ENCODE data around the gene DPP10. TPM values are rescaled to one million over a fixed set of nuclear protein-coding genes. Genes with fewer than 3 reads are reported as not detected.

Gene DPP10
- total RNA-seq, 2 experiments from 2014 or later: not detected

DNA sequence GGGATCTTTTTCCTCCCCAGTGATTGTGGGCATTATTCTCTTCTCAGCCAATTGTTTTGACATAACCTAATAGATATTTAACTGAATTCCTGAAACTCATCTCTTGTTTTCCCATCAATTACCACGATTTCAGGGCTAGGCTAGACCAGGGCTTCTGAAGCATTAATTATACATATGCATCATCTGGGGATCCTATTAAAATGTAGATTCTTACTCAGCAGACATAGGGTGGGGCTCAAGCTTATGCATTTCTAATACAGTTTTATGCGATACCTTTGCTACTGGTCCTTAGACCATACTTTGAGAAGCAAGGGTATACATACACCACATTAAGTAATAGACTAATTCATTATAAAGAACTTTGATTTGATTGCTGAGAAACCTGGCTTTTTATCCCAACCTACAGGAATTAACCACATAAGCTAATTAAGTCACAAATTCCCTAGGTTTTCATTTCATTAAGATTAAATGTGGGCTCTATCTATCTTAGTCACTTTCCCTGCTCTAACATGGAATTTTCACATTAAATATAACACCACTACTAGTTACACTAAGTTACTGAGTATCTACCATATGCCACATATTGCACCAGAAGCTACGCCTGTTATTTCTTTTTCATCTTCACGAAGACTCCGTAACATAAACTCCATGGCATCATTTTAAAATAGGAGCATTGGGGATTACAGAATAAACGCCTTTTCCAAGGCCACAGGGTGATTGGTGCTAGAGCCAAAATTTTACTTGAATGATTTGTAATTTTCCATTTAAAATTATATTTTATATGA, 417.5 kb downstream of the DPP10 start:
- Mint-ChIP-seq H3K9me3 (ENCODE audit: low read depth) (peaks cover 5% of the 10 kb centered on the region), H3K36me3 (ENCODE audit: low read depth) (no peaks in the 10 kb centered on the region), H3K4me3 (no peak overlapping the region), H3K4me1 (no peaks in the 10 kb centered on the region), H3K27ac (no peak overlapping the region), H3K27me3 (no peaks in the 10 kb centered on the region)
- ChIA-PET POLR2A (no interaction called here), CTCF (interaction anchor here (0.8 kb wide), 1 partner anchor 364 kb away, joined by 3 read pairs; no protein-coding TSS in a partner anchor)
- DNase-seq (no peak), ATAC-seq (no peak)
- intact Hi-C loops (cut with DNase I, micrococcal nuclease): no loop called here

DNA sequence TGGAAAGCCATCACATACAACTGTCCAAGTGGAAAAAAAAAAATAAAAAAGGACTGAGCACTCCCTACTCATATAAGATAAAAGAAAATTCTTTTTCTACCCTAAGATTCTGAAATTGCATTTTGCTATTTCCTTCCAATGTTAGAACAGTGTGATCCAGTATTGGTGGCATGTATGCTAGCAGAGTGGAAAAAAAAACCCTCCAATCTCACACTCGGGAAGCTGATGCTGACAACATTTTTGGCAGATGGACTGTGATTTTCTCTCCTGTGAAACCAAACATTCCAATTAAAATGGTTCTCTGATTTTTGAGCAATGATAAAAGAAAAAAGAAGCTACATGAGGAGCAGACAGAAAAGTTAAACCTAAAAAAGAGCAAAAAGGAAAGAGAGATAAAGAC, 419.8 kb downstream of the DPP10 start:
- Mint-ChIP-seq H3K27ac (no peak overlapping the region), H3K4me1 (no peaks in the 10 kb centered on the region), H3K4me3 (no peak overlapping the region), H3K36me3 (ENCODE audit: low read depth) (no peaks in the 10 kb centered on the region), H3K9me3 (ENCODE audit: low read depth) (peaks cover 3% of the 10 kb centered on the region), H3K27me3 (no peaks in the 10 kb centered on the region)
- no peak for DNase-seq
- intact Hi-C loops (cut with DNase I, micrococcal nuclease): no loop called here
- POLR2A ChIA-PET: no interaction called here
- ATAC-seq: no peak
- CTCF ChIA-PET: no interaction called here

DNA sequence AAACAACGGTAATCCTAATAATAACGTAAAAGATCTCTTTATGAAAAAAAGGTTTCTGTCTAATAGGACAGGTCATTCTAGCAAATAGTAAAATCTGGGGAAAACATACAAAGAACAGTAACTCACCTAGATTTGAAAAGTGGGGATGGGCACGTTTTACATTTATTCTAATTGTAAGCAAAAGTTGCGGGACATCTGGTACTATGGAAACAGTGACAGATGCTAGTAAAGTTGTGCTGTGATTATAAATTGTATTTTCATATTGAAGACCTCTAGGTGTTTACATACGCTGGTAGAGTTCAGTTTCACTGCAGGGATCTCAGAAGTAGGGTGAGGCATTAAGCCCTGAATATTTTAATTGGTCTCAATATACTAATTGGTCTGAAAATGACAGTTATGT, 422.5 kb downstream of the DPP10 start:
- ATAC-seq: no peak
- no peaks in the 10 kb centered on the region for H3K9me3 Mint-ChIP-seq (ENCODE audit: low read depth)
- H3K27ac Mint-ChIP-seq: no peak overlapping the region

DNA sequence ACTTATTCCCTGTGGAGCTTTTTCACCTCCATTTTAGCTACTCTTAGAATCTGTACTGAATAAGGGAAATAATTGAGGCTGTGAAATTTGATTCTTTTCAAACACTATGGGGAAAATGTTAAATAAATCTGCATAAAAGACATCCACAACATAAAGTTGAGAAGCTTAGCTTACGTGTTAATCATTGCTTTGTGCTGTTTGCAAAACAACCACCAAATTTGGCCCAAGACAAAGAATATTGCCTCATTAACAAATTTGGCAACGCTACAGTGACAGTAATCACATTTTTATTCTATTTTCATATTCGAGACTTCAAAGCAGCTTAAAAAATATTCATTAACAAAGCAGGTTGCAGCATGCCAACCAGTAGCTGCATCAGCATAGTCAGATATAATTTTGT, 437.6 kb downstream of the DPP10 start:
- H3K9me3 Mint-ChIP-seq (ENCODE audit: low read depth): no peaks in the 10 kb centered on the region
- ChIA-PET POLR2A (no interaction called here), CTCF (no interaction called here)
- no peaks in the 10 kb centered on the region for H3K27me3 Mint-ChIP-seq
- ATAC-seq (no peak), DNase-seq (no peak)
- H3K4me3 Mint-ChIP-seq: no peak overlapping the region
- no peaks in the 10 kb centered on the region for H3K4me1 Mint-ChIP-seq
- H3K27ac Mint-ChIP-seq: no peak overlapping the region
- H3K36me3 Mint-ChIP-seq (ENCODE audit: low read depth): no peaks in the 10 kb centered on the region
- intact Hi-C loops (cut with DNase I, micrococcal nuclease): no loop called here

More for the DNA sequence above, 422.5 kb downstream of the DPP10 start:
- no peak overlapping the region for H3K4me3 Mint-ChIP-seq
- no peaks in the 10 kb centered on the region for H3K4me1 Mint-ChIP-seq
- DNase-seq: no peak
- no peaks in the 10 kb centered on the region for H3K27me3 Mint-ChIP-seq
- no peaks in the 10 kb centered on the region for H3K36me3 Mint-ChIP-seq (ENCODE audit: low read depth)
- CTCF ChIA-PET: no interaction called here
- POLR2A ChIA-PET: no interaction called here
- intact Hi-C loops (cut with DNase I, micrococcal nuclease): no loop called here

DNA sequence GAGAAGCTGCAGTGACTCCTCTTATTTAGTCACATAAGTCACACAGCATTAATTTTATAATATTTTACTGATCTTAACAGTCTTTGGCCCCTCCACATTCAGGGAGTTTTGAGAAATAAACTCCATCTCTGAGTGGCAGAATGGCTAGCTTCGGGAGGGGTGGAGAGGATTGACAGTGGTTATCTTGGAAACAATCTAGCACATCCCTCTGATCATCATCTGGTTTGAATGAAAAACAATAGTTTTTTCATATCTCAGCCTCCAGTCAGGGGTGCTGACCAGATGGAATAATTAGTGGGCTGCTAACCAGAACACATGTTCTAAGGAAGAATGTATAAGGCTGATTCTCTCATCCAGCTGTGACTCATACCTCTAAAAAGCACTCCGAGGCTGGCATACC, 477.5 kb downstream of the DPP10 start:
- DNase-seq (no peak), ATAC-seq (no peak)
- ChIA-PET CTCF (no interaction called here), POLR2A (no interaction called here)
- intact Hi-C loops (cut with DNase I, micrococcal nuclease): no loop called here
- Mint-ChIP-seq H3K36me3 (ENCODE audit: low read depth) (no peaks in the 10 kb centered on the region), H3K4me3 (no peak overlapping the region), H3K4me1 (no peaks in the 10 kb centered on the region), H3K9me3 (ENCODE audit: low read depth) (peaks cover 7% of the 10 kb centered on the region), H3K27ac (no peak overlapping the region), H3K27me3 (no peaks in the 10 kb centered on the region)

DNA sequence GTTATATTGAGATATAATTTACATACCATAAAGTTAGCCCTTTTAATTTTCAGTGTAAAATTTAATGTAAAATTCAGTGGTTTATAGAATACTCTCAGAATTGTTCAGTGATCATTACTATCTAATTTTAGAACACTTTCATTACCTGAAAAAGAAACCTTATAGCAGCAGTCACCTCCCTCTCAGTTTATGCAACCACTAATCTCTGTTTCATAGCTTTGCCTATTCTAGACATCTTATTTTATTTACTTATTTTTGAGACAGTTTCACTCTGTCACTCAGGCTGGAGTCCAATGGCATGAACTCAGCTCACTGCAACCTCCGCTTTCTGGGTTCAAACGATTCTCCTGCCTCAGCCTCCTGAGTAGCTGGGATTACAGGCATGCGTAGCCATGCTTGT, 479.6 kb downstream of the DPP10 start:
- no peaks in the 10 kb centered on the region for H3K4me1 Mint-ChIP-seq
- DNase-seq: no peak
- peaks cover 6% of the 10 kb centered on the region for H3K9me3 Mint-ChIP-seq (ENCODE audit: low read depth)
- no peak overlapping the region for H3K27ac Mint-ChIP-seq
- no peaks in the 10 kb centered on the region for H3K27me3 Mint-ChIP-seq
- no peaks in the 10 kb centered on the region for H3K36me3 Mint-ChIP-seq (ENCODE audit: low read depth)
- ChIA-PET POLR2A (no interaction called here), CTCF (no interaction called here)
- intact Hi-C loops (cut with DNase I, micrococcal nuclease): no loop called here
- ATAC-seq: no peak
- no peak overlapping the region for H3K4me3 Mint-ChIP-seq

DNA sequence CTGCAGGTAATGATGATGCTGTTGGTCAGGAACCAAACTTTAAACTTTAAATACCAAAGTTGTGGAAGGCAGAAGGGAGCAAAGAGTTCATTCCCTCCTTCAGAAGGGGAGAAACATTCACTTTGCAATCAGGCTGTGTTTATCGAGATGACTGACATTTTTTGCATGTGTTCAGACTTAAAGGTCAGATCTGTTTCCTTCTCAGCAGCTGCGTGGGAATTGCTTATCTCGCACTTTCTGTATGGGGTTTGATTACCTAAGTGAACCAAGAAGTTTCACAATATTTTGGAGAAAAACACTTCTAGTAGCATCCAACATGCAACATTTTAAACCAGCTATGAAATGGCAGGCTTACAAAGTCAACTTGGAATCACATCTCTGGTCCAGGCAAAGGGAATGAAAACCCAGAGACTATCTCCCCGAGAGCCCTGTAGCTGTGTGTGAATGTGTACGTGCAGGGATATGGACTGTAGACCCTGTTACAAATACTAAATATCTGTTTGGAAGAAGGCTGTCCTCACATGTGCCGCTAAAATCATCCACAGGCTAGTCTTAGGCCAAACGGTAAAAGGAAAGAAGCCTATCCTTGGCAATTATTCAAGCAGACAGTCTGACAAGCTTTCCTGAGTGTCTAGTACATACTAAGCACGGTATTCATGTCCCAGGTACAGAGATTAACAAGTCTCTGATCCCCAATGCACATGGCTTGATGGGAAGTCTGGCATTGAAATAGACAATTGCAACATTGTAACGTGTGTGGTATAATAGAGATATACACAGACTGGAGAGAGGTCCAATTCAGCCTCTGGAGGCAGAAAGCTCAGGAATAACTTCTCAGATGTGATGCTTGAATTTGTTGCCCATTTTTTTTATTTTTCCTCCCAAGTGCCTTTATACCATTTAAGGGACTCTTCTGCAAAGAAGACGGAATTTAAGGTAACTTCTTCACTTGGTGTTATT, 483.1 kb downstream of the DPP10 start:
- CTCF ChIA-PET: no interaction called here
- no peak overlapping the region for H3K4me3 Mint-ChIP-seq
- ATAC-seq: no peak

DNA sequence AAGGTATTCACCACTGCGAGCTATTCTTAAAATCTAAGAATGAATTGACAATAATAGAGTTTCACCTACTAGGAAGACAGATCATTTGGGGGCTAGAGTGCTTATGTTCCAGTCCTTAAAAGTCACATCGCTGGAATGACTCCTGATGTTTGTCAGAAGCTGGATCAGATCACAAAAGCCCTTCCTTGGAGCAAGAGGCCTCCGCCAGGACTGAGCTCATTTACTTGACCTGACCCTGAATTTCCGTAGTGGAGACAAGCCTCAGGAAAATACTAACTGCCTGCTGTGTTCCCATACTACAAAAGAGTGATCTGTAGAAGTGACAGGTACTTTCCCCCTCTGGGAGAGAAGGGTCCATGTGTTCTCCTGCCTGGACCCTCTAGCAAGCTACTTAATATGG, 483.9 kb downstream of the DPP10 start:
- ChIA-PET CTCF (no interaction called here), POLR2A (no interaction called here)
- no peaks in the 10 kb centered on the region for H3K36me3 Mint-ChIP-seq (ENCODE audit: low read depth)
- intact Hi-C loops (cut with DNase I, micrococcal nuclease): no loop called here
- H3K9me3 Mint-ChIP-seq (ENCODE audit: low read depth): peaks cover 18% of the 10 kb centered on the region
- H3K27ac Mint-ChIP-seq: no peak overlapping the region
- ATAC-seq: no peak
- H3K4me1 Mint-ChIP-seq: no peaks in the 10 kb centered on the region
- no peaks in the 10 kb centered on the region for H3K27me3 Mint-ChIP-seq
- DNase-seq: no peak
- H3K4me3 Mint-ChIP-seq: no peak overlapping the region

More for the DNA sequence above, 483.1 kb downstream of the DPP10 start:
- intact Hi-C loops (cut with DNase I, micrococcal nuclease): no loop called here
- peaks cover 14% of the 10 kb centered on the region for H3K9me3 Mint-ChIP-seq (ENCODE audit: low read depth)
- no peaks in the 10 kb centered on the region for H3K4me1 Mint-ChIP-seq
- no peak overlapping the region for H3K27ac Mint-ChIP-seq
- H3K27me3 Mint-ChIP-seq: no peaks in the 10 kb centered on the region
- H3K36me3 Mint-ChIP-seq (ENCODE audit: low read depth): no peaks in the 10 kb centered on the region
- POLR2A ChIA-PET: interaction anchor here (0.6 kb wide), 1 partner anchor 130 kb away, joined by 6 read pairs; no protein-coding TSS in a partner anchor
- no peak for DNase-seq

DNA sequence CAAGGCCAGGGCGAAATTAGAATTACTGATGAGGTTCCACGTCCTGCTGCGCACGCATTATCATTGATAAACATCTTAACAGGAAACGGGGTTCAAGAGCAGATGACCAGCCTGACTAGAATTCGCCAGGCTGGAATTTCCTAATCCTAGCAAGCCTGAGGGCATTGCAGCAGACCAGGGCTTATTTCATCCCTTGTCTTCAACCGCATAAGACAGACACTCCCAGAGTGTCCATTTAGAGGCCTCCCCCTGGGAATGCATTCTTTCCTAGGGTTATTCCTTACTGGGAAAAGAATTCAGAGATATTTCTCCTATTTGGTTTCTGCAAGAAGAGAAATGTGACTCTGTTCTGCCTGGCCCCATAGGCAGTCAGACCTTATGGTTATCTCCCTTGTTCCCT, 486.8 kb downstream of the DPP10 start:
- no peak for ATAC-seq
- Mint-ChIP-seq H3K4me3 (no peak overlapping the region), H3K4me1 (no peaks in the 10 kb centered on the region), H3K27me3 (no peaks in the 10 kb centered on the region), H3K36me3 (ENCODE audit: low read depth) (no peaks in the 10 kb centered on the region), H3K9me3 (ENCODE audit: low read depth) (peaks cover 18% of the 10 kb centered on the region), H3K27ac (no peak overlapping the region)
- DNase-seq: no peak
- ChIA-PET POLR2A (no interaction called here), CTCF (interaction anchor here (1.6 kb wide), 1 partner anchor 15 kb away, joined by 3 read pairs; no protein-coding TSS in a partner anchor)
- intact Hi-C loops (cut with DNase I, micrococcal nuclease): no loop called here

DNA sequence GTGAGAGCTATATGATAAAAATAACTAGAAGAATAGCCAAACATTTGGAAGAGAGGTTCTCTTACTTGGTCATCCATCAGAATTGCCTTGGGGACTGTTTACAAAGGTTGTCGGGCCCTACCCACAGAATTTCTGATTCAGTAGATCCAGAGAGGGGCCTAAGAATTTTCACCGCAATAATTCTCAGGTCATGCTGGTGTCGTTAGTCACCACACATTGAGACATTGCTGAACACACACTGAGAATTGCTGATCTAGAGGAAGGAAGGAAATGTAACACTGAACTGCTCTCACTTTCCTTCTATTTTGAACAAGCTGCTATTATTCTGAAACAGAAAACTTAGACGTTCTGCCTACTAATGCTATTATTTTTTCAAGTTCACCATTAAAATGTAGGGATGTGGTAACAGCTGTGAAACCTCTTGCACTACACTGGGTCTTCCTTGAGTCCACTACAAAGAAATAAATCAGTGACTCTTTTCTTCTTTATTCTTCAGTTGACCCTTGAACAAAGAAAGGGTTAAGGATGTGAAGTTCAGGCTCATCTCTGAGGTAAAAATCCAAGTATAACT, 491.3 kb downstream of the DPP10 start:
- Mint-ChIP-seq H3K36me3 (ENCODE audit: low read depth) (no peaks in the 10 kb centered on the region), H3K4me3 (no peak overlapping the region), H3K9me3 (ENCODE audit: low read depth) (peaks cover 16% of the 10 kb centered on the region), H3K27ac (no peak overlapping the region), H3K27me3 (no peaks in the 10 kb centered on the region), H3K4me1 (no peaks in the 10 kb centered on the region)
- ChIA-PET CTCF (no interaction called here), POLR2A (no interaction called here)
- DNase-seq (no peak), ATAC-seq (no peak)
- intact Hi-C loops (cut with DNase I, micrococcal nuclease): no loop called here

DNA sequence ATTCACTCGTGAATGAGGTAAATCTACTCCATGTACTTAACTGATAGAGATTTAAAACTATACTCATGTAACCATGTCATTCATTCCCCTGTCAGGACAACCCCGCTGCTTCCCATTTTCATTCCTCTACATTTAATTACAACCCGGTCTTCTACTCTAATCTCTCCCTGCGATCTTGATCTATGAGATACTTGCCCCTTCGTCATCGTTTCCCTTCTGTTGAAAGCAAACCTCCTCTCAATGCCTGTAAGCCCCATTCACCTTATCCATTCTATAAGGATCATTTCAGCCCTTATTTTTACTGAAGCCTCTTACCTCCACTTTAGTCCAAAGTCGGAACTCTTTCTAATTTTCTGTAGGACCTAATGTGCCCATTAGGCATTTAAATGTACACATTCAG, 492.6 kb downstream of the DPP10 start:
- Mint-ChIP-seq H3K4me1 (no peaks in the 10 kb centered on the region), H3K27me3 (no peaks in the 10 kb centered on the region), H3K36me3 (ENCODE audit: low read depth) (no peaks in the 10 kb centered on the region), H3K27ac (no peak overlapping the region), H3K4me3 (no peak overlapping the region), H3K9me3 (ENCODE audit: low read depth) (peaks cover 12% of the 10 kb centered on the region)
- ChIA-PET POLR2A (no interaction called here), CTCF (no interaction called here)
- intact Hi-C loops (cut with DNase I, micrococcal nuclease): no loop called here
- ATAC-seq (no peak), DNase-seq (no peak)
